22Rv1 (cell line): ENCODE data around the gene CSN1S1.

Source experiments
- H3K27ac ChIP-seq: fragments of 450-650 bp; 2 replicates; pipeline ENCODE4 v1.5.1; 2017
- CTCF ChIP-seq: fragments of 450-650 bp; IDR thresholded peaks from 2 replicates; pipeline ENCODE4 v1.5.1; 2017; ENCODE audit warnings: mild to moderate bottlenecking
- ZFX ChIP-seq: fragments of 450-650 bp; IDR thresholded peaks from 2 replicates; pipeline ENCODE4 v1.6.1; 2017; ENCODE audit warnings: antibody characterized with exemption, borderline replicate concordance

CSN1S1 gene

GRCh38 chr4:69957209-69957608 lies 26.3 kb downstream of the CSN1S1 start:
- no peak for TF ChIP-seq ZFX
- no peak for TF ChIP-seq CTCF
- no peak overlapping the region for H3K27ac ChIP-seq

GRCh38 chr4:69965628-69966027 lies 34.8 kb downstream of the CSN1S1 start, which contains the start of gene CSN2:
Gene CSN2, minus strand, starts transcription at chr4:69965728. Its CDS starts 4,733 bp downstream, at chr4:69960995.
- TF ChIP-seq ZFX (no peak), CTCF (no peak)
- H3K27ac ChIP-seq = no peak within 1 kb of the TSS

DNA sequence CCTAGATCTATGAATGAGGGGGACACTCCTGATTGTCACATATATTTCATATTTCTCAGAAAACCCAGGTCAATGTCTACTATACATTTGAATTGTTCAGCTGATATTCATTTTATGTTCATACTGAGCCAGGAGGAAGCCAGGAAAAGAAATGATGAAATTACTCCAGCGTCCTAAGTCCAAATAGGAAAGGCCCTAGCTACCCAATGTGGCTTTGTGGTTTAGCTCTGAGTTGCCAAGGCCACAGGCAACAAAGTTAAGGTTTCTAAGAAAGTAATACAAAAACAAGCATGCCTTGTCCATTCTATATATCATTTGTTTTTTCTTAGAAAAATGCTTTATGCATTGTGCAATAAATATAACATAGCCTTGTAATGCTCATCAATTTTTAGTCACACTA lies 39.2 kb downstream of the CSN1S1 start:
- TF ChIP-seq ZFX (no peak), CTCF (no peak)
- no peak overlapping the region for H3K27ac ChIP-seq

GRCh38 chr4:69974631-69975030 lies 43.8 kb downstream of the CSN1S1 start:
- TF ChIP-seq ZFX (no peak), CTCF (no peak)
- no peak overlapping the region for H3K27ac ChIP-seq

GRCh38 chr4:69977582-69977981 lies 46.7 kb downstream of the CSN1S1 start:
- TF ChIP-seq ZFX (no peak), CTCF (no peak)
- H3K27ac ChIP-seq = no peak overlapping the region

GRCh38 chr4:69984030-69984443 lies 53.2 kb downstream of the CSN1S1 start:
- peak overlapping the region; percentile 59 for H3K27ac ChIP-seq
- TF ChIP-seq CTCF = no peak
- TF ChIP-seq ZFX = no peak

- TF ChIP-seq ZFX (no peak), CTCF (no peak)
- no peak overlapping the region for H3K27ac ChIP-seq
Observed at GRCh38 chr4:69986663-69987062, 55.8 kb downstream of the CSN1S1 start.
